Stimulated activated CD4-positive, alpha-beta T cell treated with anti-CD3 and anti-CD28 coated beads, Interleukin-15, amount 100 ng/mL, for 24 hours (primary cell): ENCODE measurements around the gene AAK1.

ENCODE experiments used
- DNase-seq: peaks from one replicate; pipeline ENCODE4 v3.0.0-alpha.2; 2020

Gene AAK1

DNA sequence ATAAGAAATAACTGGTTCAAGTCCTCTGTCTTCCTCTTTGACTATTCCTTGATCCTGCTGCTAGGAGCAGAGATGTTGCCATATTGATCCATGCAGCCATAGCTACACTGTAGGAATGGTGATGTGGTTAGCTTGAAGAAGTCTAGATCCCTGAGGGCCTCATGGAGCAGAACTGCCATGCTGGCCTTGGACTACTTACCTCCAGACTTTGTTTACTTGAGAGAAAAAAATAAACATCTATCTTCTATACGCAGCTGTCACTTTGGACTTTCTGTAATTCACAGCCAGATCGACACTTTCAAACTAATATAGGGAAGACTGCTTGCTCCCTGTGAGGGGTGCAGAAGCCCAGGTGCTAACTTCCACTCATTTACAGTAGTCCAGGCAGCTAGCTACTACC lies 121.8 kb downstream of the AAK1 start:
- DNase-seq = no peak

DNA sequence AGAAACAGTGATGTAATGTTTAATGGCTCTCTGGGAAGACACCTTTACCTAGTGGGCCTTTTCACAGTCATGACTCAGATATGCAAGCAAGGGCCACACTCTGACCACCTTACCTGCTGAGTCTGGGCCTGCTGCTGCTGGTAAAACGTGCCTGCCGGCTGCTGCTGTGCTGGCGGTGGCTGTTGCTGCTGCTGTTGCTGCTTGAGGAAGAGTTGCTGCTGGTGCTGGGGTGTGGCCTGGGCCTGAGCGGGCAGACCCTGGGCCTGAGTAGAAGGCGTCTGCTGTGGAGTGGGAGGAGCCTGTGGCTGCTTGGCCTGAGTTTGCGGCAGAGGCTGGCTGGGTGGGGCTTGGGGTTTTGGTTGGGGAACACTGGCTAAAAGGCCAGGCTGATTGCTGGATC lies 124.7 kb downstream of the AAK1 start:
- no peak for DNase-seq

DNA sequence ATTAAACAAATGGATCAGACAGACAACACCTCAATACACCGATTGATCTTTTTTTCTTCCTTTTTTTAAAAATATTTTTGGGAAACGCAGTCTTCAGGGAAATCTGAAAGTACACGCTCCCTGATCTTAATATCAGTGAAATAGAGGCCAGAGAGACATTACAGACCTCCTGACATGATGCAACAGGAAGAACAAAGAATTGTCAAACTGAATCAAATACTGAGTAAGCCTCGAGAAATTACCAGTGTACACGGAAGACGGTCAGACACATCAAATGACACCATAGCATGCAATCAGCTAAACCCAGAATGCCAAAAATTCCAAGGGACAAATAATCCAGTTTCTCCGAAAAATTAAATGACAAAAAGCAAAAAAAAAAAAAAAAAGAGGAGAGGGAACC lies 126.1 kb downstream of the AAK1 start:
- DNase-seq = no peak

DNA sequence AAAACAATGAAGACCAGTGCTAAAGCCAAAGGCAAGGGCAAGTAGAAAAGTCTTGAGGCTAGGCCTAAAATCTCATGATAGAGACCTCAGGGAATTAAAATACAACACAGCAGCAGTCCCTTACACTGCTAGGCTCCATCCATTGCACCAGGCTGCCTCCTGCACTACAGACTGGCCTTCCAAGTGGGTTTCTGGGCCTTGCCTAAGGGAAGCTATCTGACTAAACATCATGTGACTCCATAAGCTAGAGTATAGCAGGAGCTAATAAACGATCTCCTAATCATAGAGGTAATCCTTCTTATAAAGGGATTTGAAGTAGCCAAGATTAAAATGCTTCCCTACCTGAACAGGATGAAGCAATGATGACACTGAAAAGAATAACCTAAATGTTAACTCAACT lies 128.7 kb downstream of the AAK1 start:
- DNase-seq = no peak

DNA sequence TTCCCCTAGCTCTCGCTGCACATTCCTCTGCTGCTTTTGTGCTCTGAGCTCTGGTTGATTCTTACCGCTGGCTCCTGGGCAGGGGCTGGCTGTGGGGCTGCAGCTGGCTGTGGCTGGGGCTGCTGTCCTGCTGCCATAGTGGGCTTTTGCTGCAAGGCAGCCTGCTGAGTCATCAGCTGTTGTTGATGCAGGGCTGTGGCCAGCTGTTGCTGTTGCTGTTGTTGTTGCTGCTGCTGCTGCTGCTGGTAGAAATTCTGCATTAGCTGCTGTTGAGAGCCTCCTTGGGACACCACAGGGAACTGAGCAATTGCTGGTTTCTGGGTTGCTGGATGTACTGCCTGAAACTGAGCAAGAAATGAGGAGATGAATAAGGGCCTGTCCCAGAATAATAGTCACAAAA lies 129.1 kb downstream of the AAK1 start:
- DNase-seq = no peak

DNA sequence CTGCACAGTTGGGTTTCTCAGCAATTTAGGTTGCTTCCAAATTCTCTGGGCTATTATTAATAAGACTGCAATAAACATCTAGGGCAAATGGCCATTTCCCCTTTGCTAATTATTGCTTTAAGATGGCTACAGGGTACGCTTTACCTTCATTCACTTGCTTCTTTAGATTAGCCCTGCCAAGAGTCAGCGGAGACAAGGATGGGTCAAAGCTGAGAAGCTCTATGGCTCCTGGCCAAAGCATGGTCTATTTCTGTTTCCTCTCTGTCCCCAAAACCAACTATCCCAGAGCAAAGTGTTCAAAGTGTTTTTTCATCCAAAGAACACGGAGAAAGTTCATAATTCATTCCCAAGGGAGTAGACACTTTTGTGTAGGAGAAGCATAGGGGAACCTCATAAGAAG lies 131.1 kb downstream of the AAK1 start:
- no peak for DNase-seq

DNA sequence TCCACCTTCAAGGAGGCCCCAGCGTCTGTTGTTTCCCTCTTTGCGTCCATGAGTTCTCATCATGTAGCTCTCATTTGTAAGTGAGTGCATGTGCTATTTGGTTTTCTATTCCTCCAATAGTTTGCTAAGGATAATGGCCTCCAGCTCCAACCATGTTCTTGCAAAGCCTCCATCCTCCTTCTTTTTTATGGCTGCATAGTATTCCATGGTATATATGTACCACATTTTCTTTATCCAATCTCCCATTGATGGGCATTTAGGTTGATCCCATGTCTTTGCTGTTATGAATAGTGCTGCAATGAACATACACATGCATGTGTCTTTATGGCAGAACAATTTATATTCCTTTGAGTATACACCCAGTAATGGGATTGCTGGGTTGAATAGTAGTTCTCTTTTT lies 133.3 kb downstream of the AAK1 start:
- no peak for DNase-seq

DNA sequence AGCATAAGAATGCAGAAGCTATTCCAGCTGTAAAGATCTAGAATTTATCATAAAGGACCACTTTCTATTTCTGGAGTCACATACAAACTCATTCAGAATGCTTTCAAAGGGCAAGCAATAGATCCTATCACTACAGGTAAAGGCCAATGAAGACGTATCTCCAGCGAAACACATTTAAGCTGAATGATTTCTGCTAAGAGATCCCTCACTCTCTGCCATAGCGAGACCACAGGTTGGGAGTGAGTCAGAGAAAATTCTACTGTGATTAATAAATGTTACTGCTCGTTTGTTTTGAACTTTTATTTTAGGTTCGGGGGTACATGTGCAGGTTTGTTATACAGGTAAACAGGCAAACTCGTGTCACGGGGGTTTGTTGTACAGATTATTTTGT lies 133.8 kb downstream of the AAK1 start:
- no peak for DNase-seq

DNA sequence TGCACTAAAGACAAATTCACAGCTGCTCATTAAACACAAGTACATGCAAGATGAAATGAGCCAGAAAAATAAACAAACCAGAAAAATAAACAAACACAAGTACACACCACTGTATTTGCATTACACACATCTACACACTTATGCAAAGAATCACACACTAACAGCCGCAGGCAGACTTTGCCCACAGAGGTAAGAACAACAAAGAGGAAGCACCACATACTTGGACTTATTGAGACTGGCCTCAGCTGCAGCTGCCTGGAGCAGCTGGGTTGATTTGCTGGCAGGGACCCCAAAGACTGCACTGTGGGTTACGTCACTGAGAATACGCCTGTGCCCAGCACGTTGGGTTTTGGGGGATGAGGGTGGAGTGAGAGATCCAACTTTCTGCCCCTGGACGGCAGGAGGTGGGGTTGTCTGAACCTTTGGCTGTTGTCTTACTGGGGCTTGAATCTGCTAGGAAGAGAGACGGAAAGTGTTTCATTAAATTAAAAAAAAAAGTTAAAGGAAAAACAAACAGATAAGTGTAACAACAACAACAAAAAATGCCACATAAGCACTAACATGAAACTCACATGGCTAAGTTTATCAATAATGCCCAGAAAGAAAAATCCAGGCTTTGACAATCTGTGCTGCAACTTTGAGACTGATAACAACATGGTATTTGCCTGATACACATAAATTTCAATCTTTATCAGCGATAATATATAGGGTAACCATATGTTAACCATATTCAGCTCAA lies 134.4 kb downstream of the AAK1 start:
- DNase-seq = no peak

DNA sequence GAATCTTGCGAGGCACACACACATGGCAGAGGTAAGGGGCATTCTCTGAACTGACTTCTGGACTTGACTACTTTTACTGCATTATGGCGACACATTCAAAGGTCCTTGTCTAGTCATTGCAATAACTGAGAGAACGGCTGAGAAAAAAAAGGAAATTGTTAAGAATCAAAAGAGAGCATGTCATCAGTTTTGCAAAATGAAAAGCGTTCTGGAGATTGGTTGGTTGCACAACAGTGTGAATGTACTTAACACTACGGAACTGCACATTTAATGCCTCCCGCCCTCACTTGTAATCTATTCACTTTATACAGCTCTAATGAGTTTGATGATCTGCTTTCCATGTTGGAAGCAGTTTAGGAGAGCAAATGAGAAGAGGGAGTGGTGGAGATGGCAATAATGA lies 137.8 kb downstream of the AAK1 start:
- no peak for DNase-seq

DNA sequence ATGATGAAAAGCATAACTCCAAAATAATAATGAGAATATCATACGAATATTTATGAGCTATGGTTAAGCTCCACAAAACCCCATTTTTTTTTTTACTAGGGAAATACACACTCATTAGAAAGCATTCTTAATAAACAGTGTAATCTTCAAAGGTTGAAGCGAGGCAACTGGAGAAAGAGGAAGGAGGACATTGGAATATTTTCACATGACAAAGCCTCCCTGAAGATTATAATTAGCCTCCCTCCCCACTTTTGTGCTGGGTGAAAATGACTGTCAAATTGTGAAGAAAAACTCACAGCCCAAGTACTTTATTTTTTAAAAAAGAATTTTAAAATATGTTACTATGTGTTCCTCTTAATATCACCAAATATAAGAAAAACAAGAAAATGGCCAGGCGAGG lies 142.2 kb downstream of the AAK1 start:
- no peak for DNase-seq

DNA sequence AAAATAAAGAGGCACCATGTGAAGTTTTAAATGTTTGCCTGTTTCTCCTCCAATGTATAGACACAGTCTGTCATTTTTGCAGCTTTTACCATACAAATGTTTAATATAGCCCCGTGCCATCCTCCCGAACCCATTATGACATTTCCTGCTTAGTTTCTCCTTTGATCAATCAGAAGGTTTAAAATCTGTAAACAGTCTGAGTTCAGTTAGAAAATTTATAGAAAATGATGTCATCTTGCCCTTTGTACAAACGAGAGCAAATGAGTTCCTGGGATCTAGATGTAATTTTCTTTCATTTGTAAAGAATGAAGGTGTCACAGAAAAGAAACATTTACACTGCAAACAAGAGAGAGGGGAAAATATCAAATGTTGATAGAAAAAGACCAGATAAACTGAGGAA lies 143.6 kb downstream of the AAK1 start:
- no peak for DNase-seq

DNA sequence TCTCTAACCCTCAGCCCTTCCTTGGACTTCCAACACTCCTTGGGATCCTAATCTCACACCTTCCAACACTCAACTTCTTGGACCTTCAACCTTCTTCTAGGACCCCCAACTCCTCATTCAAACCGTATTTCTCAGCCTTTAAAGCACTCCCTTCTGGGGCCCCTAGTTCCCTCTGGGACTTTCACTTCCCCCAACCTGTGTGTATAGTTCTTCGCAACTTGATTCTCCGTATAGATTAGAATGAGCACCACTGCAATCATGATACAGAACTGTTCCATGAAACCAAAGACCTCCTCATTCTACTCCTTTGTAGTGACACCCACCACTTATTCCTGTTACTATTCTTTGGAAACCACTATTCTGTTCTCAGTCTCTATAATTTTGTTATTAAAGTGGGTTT lies 144.3 kb downstream of the AAK1 start:
- DNase-seq = peak; percentile 23

DNA sequence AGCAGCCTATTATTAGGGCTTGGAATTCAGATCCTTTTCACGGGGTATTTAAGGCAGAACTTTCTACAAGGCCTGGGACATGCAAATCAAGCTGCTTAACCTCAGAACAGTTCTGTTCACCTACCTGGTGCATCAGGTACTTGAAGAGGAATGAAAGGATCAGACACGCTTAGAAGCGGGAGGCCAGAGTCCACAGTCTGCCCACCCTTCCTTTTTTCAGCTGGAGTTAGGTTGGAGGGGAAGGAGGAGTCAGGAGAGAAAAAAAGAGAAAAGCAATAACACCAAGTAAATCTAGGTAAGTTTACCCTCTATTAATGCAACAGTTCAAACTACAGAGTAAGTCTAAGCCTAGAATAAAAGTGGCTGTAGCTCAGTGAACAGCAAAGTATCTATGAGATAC lies 147.7 kb downstream of the AAK1 start:
- no peak for DNase-seq

DNA sequence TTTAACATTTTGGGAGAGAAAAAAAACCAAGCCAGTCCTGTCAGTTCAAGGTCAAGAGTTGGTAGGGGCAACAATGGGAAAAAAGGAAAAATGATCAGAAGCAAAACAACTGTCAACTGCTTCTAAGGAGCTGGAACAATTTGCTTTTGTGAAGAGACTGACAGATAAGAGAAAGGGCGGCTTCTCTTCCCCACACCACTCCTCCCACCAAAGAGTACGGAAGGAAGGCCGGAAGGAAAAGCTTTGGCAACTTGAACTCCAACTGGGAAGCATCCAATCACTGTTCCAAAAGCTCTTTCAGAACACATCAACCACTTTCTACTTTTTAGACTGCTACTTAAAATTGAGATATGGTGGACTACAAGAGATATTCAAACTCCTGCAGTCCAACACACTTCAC lies 148.5 kb downstream of the AAK1 start:
- DNase-seq = no peak

DNA sequence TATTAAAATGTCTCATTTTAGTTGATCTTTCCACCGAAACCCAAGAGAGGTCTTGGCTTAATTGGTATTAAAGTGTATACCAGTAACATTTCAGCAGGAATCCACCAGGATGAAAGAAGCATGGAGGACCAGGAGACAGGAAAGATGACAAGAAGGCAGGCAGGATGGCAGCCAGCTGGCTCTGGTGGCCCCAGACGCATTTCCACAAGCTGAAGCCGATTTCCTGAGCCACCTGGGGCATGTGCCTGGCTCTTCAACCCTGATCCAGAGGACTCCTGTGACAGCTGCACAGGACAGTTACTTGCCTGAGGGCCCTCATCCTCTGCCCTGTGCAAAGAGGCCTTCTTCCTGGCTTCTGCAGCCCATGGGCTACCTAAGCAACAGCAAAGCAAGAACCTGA lies 149.4 kb downstream of the AAK1 start:
- DNase-seq = no peak

DNA sequence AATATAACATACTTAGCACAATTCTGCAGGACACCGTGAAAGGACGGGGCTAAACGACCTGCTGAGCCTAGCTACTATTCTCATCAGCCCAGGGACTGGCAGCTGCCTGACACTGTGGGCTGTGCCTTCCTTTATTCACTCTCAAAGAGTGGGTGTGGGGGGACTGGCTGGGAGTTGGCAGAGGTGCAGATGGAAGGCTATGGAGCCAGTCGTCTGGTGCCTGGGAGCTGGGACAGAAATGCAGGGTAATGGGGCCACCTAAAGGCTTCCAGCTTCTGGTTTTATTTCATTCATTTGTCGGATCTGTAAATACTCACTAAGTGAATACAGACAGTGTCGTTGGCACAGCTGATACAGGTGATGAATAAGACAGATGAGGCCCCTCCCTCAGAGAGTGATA lies 150.3 kb downstream of the AAK1 start:
- DNase-seq = no peak

DNA sequence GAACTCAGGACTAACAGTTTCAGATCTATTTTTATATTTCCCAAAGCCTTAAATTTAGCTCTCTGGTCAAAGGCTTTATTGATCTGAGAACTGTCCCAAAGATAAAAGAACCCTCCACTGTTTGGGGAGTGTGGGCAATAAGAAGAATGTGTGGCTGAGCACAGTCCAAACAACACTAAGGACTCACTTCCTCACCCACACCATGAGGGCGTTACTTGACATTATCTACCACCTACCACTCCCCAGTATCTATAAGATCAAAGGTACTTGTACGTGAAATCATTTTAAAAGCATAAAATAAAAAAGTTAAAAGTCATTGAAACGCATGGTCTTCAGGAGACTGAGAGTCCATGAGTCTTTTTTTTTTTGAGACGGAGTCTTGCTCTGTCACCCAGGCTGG lies 151.7 kb downstream of the AAK1 start:
- DNase-seq = no peak

DNA sequence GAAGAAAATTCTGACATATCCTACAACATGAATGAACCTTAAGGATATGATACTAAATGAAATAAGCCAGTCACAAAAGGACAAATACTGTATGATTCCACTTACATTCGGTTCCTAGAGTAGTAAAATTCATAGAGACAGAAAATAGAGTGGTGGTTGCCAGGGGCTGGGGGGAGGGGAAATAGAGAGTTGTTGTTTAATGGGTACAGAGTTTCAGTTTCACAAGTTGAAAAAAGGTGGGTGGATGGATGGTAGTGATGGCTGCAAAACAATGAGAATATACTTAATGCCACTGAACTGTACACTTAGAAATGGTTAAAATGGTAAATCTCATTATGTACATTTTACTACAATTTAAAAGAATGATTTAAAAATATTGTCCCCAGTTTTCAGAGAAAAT lies 153.1 kb downstream of the AAK1 start:
- DNase-seq = peak; percentile 49

DNA sequence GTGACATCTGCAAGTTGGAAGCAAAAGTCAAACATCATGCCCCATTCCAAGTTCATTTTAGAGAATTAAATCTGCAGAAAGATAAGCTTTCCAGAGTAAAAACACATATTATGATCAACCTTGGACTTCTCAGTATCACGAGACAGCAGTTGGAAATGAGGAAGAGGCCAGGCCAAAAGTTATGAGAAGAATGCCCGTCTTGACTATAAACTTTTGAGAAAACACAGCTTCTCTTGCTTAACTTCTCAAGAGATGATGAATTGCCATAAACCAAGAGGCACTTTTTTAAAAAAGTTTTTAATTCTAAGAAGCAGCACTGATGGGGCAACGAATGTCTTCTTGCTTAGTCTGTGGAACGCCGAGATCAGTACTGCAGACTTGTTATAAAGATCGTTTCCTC lies 153.7 kb downstream of the AAK1 start:
- no peak for DNase-seq

DNA sequence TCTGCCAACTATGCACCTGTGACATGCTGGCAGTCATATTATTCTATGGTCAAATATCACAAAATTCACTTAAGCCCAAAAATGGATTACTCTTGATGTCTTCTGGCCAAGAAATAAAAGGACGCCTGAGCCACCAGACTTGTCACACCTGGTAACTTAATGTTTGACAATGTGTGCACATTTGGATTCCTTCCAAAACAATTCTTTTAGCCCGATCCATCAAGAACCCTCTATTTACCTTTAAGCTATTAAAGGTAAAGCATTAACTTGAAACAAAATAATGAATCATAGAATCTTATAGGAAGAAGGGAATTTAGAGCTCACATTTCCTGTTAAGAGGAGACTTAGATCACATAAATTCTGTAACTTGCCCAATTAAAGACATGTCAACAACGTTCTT lies 159.8 kb downstream of the AAK1 start:
- DNase-seq = no peak

DNA sequence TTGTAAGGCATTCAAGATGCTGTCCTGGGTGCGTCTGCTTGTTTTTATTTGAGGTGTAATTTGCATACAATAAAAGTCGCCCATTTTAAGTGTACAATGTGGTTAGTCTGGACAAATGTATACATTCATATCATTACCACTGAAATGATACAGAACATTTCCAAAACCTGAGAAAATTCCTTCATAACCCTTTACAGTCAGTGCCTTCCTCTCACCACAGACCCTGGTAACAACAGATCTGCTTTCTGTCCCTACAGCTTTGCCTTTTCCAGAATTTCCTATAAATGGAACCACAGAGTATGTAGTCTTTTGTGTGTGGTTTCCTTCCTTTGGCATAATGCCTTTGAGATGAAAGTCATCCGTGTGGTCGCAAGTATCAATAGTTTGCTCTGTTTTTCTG lies 160.5 kb downstream of the AAK1 start:
- DNase-seq = no peak

DNA sequence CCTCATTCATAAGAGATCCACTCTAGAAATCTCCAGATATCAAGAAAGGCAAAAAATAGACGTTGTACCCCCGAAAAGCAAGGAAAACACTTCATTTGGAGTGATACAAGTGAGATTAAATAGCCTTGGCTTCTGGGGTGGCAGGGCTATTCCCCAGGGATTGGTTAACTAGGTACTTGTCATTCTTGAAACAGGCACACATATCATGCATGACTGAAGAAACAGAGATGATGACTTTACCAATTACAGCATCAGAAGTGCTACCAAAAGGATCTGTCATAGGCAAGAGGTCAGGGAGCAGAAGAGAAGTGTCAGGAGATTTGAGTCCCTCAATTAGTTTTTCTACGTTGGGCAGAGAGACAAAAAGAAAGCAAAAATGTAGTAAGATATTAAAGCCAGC lies 161.1 kb downstream of the AAK1 start:
- no peak for DNase-seq

DNA sequence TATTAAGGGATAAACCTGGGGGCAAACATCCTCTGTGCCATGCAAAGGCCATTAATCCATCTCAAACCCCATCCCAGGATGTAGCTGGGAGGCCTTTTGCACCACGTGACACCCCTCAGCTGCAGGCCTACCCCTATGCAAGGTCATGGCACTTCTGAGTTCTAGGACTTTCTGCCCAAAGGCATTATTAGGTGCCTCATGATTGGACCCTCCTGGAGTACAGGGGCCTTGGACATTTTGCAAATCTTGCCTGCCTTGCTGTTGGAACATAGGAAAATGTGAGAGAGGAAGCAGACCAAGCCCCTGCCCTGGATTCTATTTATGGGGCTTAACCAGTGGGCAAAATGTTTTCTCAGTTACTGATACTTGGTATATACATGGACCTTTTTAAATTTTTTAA lies 162.1 kb downstream of the AAK1 start:
- DNase-seq = no peak

DNA sequence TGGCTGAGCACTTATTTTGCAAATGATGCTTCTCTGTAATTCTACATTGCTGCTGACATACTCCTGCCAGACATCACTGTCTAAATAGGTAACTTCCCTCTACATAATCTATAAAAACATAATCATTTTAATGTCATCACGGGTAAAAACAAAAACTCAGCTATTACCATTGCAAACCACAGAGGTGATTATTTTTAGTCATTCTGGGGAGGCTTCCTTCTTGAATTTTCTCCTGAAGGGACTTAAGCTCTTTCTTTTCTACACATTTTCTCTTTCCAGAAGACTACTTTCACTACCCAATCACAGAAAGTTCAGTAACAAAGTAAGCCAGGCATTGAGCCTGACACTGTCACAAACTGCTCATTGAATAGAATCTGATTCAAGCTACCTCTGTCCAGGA lies 165.9 kb downstream of the AAK1 start:
- DNase-seq = no peak

DNA sequence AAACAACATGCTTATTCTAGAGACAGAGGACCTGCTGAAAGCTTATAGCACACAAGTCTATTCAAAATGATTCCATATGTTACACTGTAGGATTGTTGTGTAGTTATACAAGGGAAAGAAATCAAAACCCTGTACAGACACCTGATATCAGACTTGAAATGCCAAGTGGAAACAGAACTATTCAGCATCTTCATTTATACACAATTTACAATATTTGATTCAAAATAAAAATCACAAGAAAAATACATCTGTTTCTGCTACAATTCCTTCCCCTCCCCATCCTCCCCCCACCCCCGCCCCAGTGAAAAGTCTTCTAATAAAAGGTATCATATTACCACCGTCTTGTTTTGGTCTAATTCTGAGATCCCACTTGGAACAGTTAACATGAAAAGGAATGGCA lies 168.9 kb downstream of the AAK1 start:
- no peak for DNase-seq
